HG03432 (cell line): ENCODE results near the gene CCDC149.
"Not testable (repeated sequence)": the region's sequence is repeated elsewhere in the genome, so short reads cannot be mapped to it uniquely, and the experiment has no call there.

Source experiments
- ATAC-seq: cut with Tn5 transposase; IDR thresholded peaks from one replicate; pipeline ENCODE4 v1.9.1; 2021; ENCODE audit warnings: mild to moderate bottlenecking, moderate library complexity; ENCODE audit not compliant: unreplicated experiment

The CCDC149 gene

DNA sequence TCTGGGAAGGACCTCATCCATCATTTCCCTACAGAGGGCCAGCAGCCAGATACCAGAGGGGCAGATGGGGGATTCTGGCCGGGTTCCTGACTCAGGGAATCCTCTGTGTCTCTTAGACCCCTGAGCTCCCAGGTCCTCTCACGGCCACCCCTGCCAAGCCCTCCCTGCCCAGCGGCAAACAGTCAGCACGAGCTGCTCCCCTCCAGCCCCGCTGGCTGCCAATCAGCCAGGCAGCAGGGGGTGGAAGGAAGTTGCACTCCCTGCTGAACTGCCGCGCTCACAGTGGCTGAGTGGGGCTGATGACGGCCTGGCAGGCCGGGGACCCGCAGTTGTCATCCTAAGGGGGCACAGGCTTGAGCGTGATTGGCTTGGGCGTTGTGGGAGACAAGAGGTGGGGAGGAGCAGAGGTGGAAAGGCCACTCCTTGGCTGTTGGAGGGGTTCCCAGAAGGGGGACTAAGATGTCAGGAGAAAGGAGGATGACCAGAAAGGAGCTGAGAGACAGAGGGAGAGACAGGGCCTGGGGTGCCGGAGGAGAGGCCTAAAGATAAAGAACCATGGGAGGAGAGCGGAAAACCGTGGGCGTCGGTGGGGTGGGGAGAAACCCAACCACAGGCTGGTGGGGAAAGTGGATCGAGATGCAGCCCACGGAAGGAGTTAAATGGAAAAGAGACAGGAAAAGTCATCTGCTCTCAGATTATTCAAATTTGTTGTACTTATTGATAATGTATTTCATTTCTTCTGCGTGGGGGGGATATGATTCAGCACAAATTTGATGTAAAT, 4.4 kb upstream of the CCDC149 start:
- ATAC-seq = no peak

DNA sequence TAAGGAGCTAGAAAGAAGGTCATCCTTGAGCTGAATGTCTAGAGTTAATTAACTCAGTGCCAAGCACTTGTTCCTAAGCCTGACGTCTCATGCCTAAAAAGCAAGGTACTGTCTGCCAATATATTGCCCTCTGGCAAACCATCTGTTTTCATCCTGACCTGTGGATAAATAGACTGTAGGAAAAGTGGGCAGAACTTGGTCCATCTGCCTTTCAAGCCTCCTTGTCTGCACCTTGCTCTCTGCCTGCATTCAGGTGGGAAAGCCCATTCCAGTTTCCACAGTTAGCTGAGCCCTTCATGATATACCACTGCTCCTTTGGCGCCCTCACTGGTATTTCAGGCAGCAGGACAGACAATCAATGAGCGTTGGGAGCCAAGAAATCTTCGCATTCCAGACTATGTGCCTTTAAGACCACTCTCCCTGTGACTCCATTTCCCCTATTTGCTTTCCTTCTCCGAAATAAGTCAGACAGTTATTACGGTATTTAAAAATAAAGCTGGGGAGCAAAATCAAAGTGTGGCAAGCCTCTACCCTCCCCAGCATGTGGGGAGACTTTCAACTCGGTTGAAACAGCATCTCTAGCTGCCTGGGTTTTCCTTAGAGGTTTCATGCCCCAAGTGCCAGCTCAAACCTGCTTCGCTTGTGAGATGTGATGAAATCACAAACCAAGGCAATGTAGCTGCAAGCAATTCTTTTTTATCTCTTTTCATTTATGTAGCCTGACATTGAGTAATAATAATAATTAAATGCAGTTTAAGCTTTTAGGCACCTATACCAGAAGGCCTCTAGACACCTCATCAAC, 2.5 kb upstream of the CCDC149 start:
- ATAC-seq = no peak

DNA sequence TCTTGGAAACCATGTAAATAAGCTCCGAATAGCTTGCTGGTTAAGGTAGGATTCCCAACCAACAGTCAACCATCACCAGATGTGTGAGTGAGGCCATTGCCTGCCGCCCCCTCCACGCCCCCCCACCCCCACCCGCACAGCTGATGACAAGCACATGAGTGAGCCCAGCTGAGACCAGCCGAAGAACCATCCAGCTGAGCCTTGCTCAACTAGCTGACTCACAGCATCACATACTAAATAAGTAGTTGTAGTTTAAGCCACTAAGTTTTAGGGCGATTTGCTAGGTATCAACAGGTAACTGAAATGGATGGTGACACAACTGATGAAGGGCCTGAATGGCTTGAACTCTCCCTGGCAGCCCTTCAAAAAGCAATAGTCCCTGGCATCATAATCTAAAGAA, 1.6 kb upstream of the CCDC149 start:
- ATAC-seq = no peak

DNA sequence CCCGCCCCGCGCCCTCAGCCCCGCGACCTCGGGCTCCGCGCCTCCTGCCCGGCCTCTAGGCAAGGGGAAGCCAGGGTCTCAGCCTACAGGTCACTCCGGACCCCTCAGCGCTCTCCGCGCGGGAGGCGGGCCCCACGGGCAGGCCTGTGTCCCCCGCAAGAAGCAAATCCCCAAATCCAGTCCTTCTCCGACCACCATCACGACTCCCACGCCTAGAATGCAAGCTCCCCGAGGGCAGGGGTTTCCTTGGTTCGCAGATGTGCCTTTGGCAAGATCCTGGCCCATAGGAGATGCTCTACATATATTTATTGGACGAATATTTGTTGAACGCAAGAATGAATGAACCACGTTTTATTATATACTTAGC, 260 bp upstream of the CCDC149 start:
- ATAC-seq = no peak

DNA sequence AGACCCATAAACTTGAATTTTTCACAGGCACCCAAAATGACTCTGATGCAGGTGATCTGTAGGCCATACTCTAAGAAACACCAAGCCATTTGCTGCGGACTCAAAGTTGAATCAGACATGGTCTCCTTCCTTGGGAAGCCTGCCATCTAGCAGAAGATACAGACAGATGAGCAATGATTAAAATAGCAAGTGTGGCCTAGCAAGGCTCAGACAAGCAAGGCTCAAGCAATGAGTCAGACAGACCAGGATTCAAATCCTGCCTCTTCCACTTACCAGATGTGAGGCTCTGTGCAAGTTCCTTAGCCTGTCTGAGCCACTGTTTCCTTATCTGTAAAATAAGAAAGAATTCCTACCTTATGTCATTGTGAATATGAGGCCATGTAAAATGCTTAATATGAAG, 2.3 kb downstream of the CCDC149 start:
- no peak for ATAC-seq

DNA sequence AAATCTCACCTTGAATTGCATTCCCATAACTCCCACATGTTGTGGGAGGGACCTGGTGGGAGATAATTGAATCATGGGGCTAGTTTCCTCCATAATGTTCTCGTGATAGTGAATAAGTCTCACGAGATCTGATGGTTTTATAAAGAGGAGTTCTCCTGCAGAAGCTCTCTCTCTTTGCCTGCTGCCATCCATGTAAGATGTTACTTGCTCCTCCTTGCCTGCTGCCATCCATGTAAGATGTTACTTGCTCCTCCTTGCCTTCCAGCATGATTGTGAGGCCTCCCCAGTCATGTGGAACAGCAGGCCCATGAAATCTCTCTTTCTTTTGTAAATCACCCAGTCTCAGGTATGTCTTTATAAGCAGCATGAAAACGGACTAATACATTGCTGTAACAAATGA, 3.2 kb downstream of the CCDC149 start:
- ATAC-seq = not testable (repeated sequence)

DNA sequence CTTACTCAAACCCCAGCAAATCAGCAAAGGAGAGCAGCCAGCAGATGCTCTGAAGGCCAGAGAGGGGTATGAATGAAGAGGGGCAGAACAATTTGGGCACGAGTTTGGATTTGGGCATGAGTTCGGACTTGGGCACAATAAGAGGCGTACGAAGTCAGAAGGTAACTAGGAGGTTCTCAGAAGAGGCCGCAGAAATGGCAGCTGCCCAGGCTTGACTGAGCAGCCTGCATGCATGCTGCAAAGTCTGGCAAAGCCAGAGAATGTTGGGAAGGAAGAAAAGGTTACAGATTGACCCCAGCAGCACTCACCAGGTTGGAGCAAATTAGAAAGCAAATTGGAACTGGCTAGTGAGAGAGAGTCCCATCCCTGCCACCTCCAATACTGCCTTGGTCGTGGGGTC, 15.2 kb downstream of the CCDC149 start:
- ATAC-seq = no peak

DNA sequence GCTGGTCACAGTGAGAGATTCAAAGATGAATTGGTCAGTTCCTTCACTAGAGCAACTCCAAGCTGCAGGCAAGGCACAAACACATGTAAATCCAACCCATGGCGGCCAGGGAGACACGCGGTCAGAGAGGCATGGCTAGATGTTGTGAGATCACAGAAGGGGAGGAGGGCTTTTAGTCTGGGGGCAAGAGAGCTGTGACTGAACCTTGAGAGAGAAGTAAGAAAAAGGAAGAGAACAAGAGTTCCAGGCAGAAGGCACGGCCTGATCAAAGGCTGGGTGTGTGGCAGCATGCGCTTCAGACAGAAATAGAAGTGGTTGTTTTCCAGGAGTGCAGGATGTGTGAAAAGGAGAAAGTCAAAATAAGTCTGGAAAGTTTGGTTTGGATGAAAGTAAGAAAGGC, 15.9 kb downstream of the CCDC149 start:
- ATAC-seq = no peak

DNA sequence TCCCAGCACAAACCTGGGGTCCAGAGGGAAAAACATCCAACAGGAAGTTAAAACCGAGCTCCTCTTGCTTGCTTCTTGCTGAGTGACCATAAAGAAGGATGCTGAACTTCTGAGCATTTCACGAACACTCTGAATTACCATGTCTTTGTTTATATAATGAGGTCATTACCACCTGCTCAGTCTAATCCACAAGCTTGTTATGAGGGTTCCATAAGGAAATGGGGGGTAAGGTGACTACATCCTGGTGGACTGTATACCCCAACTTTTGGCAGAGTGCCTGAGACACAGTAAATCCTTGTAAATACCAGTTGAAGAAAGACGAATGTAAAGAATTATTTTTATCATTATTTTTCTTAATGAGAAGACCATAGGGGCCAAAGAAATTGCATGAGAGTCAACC, 16.8 kb downstream of the CCDC149 start:
- no peak for ATAC-seq

DNA sequence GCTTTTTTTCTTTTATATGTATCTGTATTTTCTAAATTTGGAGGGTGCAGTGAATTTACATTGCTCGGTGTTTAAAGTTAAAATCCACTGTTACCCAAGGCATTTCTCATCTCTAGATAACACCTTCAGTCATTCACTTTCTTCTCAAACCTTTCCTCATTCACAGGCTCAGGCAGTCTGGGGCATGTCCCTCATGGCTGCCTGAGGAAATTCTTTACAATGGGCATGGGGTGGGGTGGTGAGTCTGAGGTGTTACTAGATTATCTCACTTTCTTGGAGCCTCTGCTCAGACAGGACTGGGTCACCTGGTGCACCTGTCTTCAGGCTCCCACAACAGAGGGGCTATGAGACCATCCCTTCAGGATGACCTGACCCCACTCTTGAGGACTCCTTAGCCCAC, 17.4 kb downstream of the CCDC149 start:
- no peak for ATAC-seq

DNA sequence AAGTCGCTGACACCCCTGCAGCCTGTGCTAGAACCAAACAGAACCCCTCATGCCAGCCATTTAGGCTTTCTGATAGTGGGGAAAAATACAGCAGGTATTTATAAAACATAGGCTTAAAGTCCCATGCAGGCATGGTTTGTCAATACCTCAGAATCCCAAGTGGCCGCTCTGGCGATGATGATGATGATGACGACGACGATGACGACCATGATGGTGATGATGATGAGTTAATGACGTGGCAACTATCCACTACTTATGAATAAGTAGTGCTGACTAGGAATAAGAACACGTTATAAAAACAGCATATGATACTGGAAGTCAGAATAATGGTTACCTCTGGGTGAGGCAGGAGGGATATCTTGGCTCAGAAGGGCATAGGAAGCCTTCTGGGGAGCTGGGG, 18.0 kb downstream of the CCDC149 start:
- ATAC-seq = no peak

DNA sequence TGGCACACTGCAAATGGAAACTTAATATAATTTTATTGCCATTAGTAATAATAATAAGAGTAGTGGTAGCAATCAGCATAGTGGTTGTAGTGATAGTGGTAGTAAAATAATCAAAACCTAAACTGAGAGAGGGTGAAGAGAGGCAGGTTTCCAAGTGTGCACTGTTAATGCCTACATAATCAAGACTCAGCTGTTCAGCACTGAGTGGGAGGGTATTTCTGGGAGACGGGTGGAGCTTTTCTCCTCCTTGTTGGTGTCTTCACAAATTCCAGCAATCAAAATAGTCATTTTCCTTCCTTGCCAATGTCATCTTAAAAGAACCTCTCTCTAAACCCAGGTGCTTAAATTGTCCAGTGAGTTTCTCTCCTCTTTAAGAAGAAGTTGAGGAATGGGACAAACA, 18.6 kb downstream of the CCDC149 start:
- ATAC-seq = no peak

DNA sequence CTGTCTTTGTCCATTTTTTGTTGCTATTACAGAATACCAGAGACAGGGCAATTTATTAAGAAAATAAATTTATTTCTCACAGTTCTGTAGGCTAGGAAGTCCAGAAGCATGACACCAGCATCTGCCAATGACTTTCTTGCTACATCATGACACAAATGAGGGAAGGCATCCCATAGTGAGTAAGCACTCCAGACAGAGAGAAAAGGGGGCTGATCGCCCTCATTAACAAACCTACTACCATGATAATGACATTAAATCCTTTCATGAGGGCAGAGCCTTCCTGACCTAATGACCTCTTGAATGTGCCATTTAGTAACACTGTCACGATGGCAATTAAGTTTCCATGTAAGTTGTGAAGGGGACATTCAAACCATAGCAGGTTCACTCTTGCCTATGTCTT, 20.1 kb downstream of the CCDC149 start:
- no peak for ATAC-seq

DNA sequence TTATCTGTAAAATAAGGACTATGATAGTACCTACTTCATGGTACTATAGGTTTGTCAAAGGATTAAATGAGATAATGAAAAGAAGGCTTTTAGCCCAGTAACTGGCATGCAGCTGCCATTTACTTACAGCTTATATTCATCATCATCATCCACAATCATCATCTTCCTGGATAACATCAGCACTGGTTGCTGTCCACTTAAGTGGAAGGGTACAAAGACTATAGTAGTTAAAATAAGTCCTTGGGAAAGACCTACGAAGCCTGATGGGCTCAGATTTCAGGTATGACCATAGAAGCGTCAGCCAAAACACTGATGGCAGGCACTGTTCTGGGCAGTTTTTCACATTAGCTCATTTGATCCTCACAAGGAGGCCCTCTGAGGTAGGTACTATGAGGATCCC, 20.6 kb downstream of the CCDC149 start:
- no peak for ATAC-seq

DNA sequence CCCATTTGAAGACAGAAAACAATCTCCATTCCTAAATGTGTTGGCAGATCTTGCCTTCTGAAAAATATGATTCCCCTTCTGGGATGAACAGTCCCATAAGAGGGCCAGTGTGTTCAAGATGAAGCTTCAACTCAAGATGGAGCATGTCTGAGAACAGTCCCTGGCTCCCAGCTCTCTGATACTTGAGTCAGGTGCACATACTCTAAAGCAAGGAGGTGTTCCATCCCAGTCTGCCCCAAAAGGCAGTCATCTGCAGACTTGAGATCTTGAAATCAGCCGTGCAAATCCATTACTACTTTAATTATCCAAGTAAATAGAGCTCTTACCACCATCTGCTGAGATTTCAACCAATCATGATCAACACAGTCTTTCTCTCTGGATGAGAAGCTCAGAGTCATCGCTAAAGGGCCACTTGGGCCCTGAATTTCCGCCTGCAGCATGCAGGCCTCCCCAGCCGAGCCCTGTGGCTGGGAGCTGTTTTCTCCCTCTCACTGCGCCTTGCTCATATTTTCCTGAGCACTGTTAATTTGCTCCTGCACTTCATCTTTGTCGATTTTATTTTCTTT, 22.2 kb downstream of the CCDC149 start:
- ATAC-seq = no peak

DNA sequence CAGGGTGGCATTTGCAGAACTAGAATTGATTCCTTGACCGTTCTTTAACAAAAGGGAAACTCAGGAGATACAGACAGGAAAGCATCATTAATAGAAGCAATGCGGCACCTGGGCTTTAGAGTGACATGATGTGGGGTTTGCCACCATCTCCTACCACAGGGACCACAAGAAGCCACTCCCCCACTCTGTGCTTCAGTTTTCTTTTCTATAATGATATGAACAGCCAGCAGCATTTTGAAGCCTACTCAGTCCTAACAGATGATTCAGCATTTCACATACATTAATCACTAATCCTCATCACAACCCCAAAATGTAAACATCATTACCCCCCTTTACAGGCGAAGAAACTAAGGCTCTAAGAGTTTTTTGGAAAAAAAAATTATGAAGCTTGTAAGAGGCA, 22.9 kb downstream of the CCDC149 start:
- peak; percentile 63 for ATAC-seq

DNA sequence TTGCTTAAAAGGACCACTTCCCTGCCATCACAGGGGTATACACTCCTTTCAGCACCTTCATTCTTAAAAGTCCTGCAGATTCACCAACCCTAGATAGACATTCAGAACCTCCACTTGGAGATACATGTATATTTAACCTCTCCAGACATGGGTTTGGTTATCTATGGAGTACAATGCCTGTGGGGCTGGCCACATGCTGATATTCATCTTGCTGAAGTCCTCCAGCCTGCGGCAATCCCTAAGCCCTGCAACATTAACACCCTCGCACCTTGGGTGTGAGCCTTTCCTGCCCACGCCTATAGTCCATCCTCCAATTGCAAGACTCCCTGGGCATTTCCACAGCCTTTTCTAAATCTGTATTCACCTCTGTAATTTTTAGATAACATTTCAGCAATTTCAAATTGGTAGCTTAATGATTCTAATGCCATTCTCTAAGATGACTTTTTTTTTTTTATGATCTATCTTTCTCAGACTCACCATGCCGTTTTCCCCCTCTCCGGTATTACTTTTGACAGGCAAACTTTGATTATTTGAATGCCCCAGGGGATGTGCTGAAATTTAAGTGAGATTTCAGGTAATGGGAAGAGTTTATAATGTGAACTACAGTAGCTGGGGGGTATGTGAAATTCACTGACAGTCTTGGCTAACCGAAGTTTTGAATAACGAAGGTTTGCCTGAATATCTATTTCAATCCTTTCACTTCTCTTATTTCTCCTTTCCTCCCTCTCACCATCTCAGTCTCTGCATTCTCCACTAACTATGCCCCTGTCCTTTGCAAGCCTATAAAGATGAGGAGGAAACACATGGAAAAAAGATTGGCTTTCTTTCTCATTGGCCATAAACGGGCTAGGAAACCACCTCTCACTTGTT, 24.1 kb downstream of the CCDC149 start:
- ATAC-seq = no peak

DNA sequence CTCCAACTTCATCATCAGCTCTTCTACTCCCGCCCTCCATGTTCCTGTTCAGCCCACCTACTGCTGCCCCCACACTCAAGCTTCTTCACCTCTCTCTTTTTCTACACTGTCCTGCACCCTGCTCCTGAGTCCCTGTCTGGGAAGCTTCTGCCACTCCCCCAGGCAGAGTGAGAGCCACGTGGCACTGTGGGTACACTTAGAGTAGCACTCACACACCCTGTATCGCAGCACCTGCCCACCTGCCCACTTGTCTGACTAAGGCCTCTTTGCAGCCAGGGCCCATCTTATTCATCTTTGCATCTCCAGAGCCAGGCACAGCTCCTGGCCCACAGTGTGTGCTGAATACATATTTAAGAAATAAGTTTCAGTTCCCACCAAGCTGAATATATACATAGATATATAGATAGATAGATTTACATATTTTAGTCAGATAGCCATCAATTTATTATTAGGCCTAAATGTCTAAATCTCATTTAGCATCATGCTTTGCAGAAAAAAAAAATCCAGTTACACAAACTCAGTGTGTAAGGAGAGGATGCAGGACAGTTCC, 24.9 kb downstream of the CCDC149 start:
- no peak for ATAC-seq

DNA sequence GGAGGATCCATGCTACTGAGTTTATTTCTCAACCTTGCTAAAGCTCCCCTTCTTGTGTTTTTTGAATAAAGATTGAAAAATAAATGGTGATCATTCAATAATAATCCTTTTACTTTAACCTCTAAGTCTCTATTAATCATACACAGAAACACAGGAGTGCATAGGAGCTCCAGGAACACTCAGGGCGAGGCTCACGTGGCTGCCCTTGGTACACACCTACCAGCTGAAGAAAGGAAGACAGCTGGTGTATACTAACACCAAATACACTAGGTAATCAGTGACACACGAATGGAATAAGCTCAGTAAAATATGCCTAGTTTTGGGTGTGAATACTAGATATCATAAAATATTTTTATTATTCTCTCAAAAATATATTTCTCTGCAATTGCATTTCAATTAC, 26.2 kb downstream of the CCDC149 start:
- ATAC-seq = no peak

DNA sequence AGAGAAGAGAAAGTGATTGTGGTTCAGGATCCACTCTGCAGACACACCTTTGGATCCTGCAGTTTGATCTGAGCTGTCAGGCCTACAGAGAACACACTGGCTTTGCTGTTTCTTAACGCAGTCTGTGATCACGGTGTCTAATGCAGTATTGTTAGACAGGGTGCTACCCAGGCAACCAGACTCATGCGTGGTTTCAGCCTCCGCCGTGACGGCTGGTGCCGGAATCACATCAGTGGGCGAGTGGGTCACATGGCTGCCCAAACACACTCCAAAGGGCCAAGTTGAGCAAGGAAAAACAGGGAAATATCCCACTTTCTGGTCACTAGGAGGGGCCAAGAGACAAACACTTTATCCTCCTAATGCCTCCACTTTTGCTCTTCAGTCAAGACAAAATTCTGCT, 27.5 kb downstream of the CCDC149 start:
- no peak for ATAC-seq

DNA sequence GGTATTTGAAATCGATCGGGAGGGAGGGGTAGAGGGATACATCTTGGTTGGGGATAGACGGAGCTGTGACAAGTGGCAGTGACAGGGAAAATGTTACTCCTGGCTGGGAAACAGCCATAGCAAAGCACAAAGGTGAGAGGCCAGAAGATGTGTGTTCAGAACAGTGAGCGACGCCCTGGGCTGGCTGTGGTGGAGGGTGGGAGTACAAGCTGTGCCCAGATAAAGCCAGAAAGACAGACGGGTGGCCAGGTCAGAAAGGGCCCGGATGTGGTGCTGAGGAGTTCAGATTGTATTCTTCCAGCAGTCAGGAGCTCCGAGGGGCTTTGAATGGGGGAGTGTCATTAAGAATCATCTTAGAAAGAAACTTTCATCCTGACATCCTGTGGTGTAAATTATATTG, 27.9 kb downstream of the CCDC149 start:
- no peak for ATAC-seq
